Measurements from ENCODE around the gene SCARB1.

Gene SCARB1

GRCh38 chr12:124829008-124829707 is 34.5 kb downstream of the SCARB1 start:
- Histone ChIP-seq H3K4me3 (ENCODE audit: low read length) (no peak overlapping the region), H4K20me1 (ENCODE audit: control insufficient read depth, insufficient read depth, low read depth, low read length) (peaks cover 10% of the 10 kb centered on the region)

GRCh38 chr12:124828264-124829007 is 35.2 kb downstream of the SCARB1 start:
- TF ChIP-seq EZH2phosphoT487 (IDR thresholded peaks at IDR 0.05; ENCODE audit: borderline replicate concordance, low read length) (no peak), CTCF (IDR thresholded peaks at IDR 0.05; ENCODE audit: low read depth, low read length, poor library complexity, severe bottlenecking) (no peak)
- H4K20me1 ChIP-seq (ENCODE audit: control insufficient read depth, insufficient read depth, low read depth, low read length): peaks cover 10% of the 10 kb centered on the region
- no peak overlapping the region for H3K4me3 ChIP-seq (ENCODE audit: low read length)
- peaks cover 91% of the 10 kb centered on the region for H3K79me2 ChIP-seq (ENCODE audit: control insufficient read depth, low read length)
- peaks cover 29% of the 10 kb centered on the region for H3K36me3 ChIP-seq (ENCODE audit: control insufficient read depth, low read length)
- no peak overlapping the region for H3K27ac ChIP-seq (ENCODE audit: low read depth, low read length)
- no peak overlapping the region for H3K4me2 ChIP-seq (ENCODE audit: low read length)
- no peaks in the 10 kb centered on the region for H3K9me3 ChIP-seq (ENCODE audit: control insufficient read depth, insufficient read depth, low read length)
- H3K27me3 ChIP-seq (ENCODE audit: control insufficient read depth, low read length): no peaks in the 10 kb centered on the region
- no peaks in the 10 kb centered on the region; the same call in 1 of the 2 replicates for H3F3A ChIP-seq (ENCODE audit: control insufficient read depth, insufficient read depth)
- H3K4me1 ChIP-seq (ENCODE audit: control insufficient read depth, low read length): no peaks in the 10 kb centered on the region
- no peaks in the 10 kb centered on the region for H3K9me2 ChIP-seq (replicated peaks; ENCODE audit: control insufficient read depth, low read length)

More at GRCh38 chr12:124829008-124829707, 34.5 kb downstream of the SCARB1 start:
- H3F3A ChIP-seq (ENCODE audit: control insufficient read depth, insufficient read depth): no peaks in the 10 kb centered on the region
- peaks cover 93% of the 10 kb centered on the region for H3K79me2 ChIP-seq (ENCODE audit: control insufficient read depth, low read length)
- H3K4me1 ChIP-seq (ENCODE audit: control insufficient read depth, low read length): no peaks in the 10 kb centered on the region
- H3K36me3 ChIP-seq (ENCODE audit: control insufficient read depth, low read length): peaks cover 27% of the 10 kb centered on the region
- no peaks in the 10 kb centered on the region for H3K9me2 ChIP-seq (replicated peaks; ENCODE audit: control insufficient read depth, low read length)
- no peak overlapping the region for H3K27ac ChIP-seq (ENCODE audit: low read depth, low read length)
- TF ChIP-seq CTCF (IDR thresholded peaks at IDR 0.05; ENCODE audit: low read depth, low read length, poor library complexity, severe bottlenecking): no peak
- no peak for TF ChIP-seq EZH2phosphoT487 (IDR thresholded peaks at IDR 0.05; ENCODE audit: borderline replicate concordance, low read length)
- H3K27me3 ChIP-seq (ENCODE audit: control insufficient read depth, low read length): no peaks in the 10 kb centered on the region
- H3K4me2 ChIP-seq (ENCODE audit: low read length): no peak overlapping the region
- H3K9me3 ChIP-seq (ENCODE audit: control insufficient read depth, insufficient read depth, low read length): no peaks in the 10 kb centered on the region

GRCh38 chr12:124827588-124828184 is 36.0 kb downstream of the SCARB1 start:
- TF ChIP-seq EZH2phosphoT487 (IDR thresholded peaks at IDR 0.05; ENCODE audit: borderline replicate concordance, low read length): no peak
- TF ChIP-seq CTCF (IDR thresholded peaks at IDR 0.05; ENCODE audit: low read depth, low read length, poor library complexity, severe bottlenecking): no peak
- Histone ChIP-seq H3K36me3 (ENCODE audit: control insufficient read depth, low read length) (peaks cover 30% of the 10 kb centered on the region), H4K20me1 (ENCODE audit: control insufficient read depth, insufficient read depth, low read depth, low read length) (peaks cover 10% of the 10 kb centered on the region), H3K9me2 (replicated peaks; ENCODE audit: control insufficient read depth, low read length) (no peaks in the 10 kb centered on the region), H3F3A (ENCODE audit: control insufficient read depth, insufficient read depth) (no peaks in the 10 kb centered on the region; the same call in 1 of the 2 replicates), H3K4me3 (ENCODE audit: low read length) (no peak overlapping the region), H3K27ac (ENCODE audit: low read depth, low read length) (no peak overlapping the region), H3K4me2 (ENCODE audit: low read length) (no peak overlapping the region), H3K9me3 (ENCODE audit: control insufficient read depth, insufficient read depth, low read length) (no peaks in the 10 kb centered on the region), H3K4me1 (ENCODE audit: control insufficient read depth, low read length) (no peaks in the 10 kb centered on the region), H3K27me3 (ENCODE audit: control insufficient read depth, low read length) (no peaks in the 10 kb centered on the region), H3K79me2 (ENCODE audit: control insufficient read depth, low read length) (peaks cover 91% of the 10 kb centered on the region)
